Liver (tissue), 9 donors: ENCODE data around the gene DNAH17. TPM values are rescaled to one million over a fixed set of nuclear protein-coding genes. Genes with fewer than 3 reads are reported as not detected.
A peak's percentile ranks its signal among the peaks of the same experiment; 100 is the strongest.

ENCODE experiments used
- DNase-seq: peaks from one replicate; pipeline ENCODE4 v3.0.0-alpha.2; 2017; ENCODE audit warnings: low spot score
- H3K27ac ChIP-seq, 2 donors: one replicate each; pipeline ENCODE4 v1.7.0; 2013; ENCODE audit warnings: inconsistent platforms in 2 of 2, low read length in 2 of 2, control low read depth in 1 of 2, low read depth in 1 of 2, mild to moderate bottlenecking in 1 of 2
- H3K27me3 ChIP-seq, 4 donors: one replicate each; pipeline versions ENCODE4 v1.6.1 to v1.7.0; 2013; ENCODE audit warnings: low read length in 3 of 4, inconsistent platforms in 1 of 4, mild to moderate bottlenecking in 1 of 4, moderate library complexity in 1 of 4; ENCODE audit not compliant: control insufficient read depth in 4 of 4, insufficient read depth in 4 of 4
- H3K36me3 ChIP-seq, 4 donors: one replicate each; pipeline versions ENCODE4 v1.6.1 to v1.7.0; 2013; ENCODE audit warnings: low read length in 3 of 4, mild to moderate bottlenecking in 3 of 4, low read depth in 1 of 4, moderate library complexity in 1 of 4; ENCODE audit not compliant: control insufficient read depth in 4 of 4, insufficient read depth in 3 of 4
- H3K4me1 ChIP-seq, 4 donors: one replicate each; pipeline versions ENCODE4 v1.6.1 to v1.7.0; 2013; ENCODE audit warnings: low read length in 3 of 4, mild to moderate bottlenecking in 3 of 4, moderate library complexity in 1 of 4; ENCODE audit not compliant: control insufficient read depth in 4 of 4, insufficient read depth in 4 of 4
- H3K4me3 ChIP-seq, 3 donors: one replicate each; pipeline versions ENCODE4 v1.6.1 to v1.7.0; 2013; ENCODE audit warnings: low read length in 3 of 3, control low read depth in 1 of 3, low read depth in 1 of 3, mild to moderate bottlenecking in 1 of 3
- H3K9ac ChIP-seq, 2 donors: one replicate each; pipeline ENCODE4 v1.7.0; 2013; ENCODE audit warnings: low read length in 2 of 2, mild to moderate bottlenecking in 2 of 2, moderate library complexity in 2 of 2, control low read depth in 1 of 2, low read depth in 1 of 2
- H3K9me3 ChIP-seq, 4 donors: one replicate each; pipeline versions ENCODE4 v1.6.1 to v1.7.0; 2013; ENCODE audit warnings: low read length in 3 of 4; ENCODE audit not compliant: control insufficient read depth in 4 of 4
- FOXA1 ChIP-seq: IDR thresholded peaks from 2 replicates; pipeline ENCODE4 v1.6.1; 2016; ENCODE audit warnings: antibody characterized with exemption
- FOXA2 ChIP-seq: IDR thresholded peaks from 2 replicates; pipeline ENCODE4 v1.6.1; 2016; ENCODE audit warnings: antibody characterized with exemption
- GABPA ChIP-seq, 2 donors: IDR thresholded peaks in 1 of 2; conservative IDR thresholded peaks in 1 of 2; 2 replicates each; pipeline ENCODE4 v1.6.1; 2016; ENCODE audit warnings: antibody characterized with exemption in 2 of 2, mild to moderate bottlenecking in 1 of 2, moderate library complexity in 1 of 2
- HNF4A ChIP-seq, 2 donors: conservative IDR thresholded peaks; 2 replicates each; pipeline ENCODE4 v1.6.1; 2016; ENCODE audit warnings: antibody characterized with exemption in 2 of 2, mild to moderate bottlenecking in 2 of 2
- NR2F2 ChIP-seq: IDR thresholded peaks from 2 replicates; pipeline ENCODE4 v1.6.1; 2016; ENCODE audit warnings: antibody characterized with exemption
- RAD21 ChIP-seq, 2 donors: IDR thresholded peaks; 2 replicates each; pipeline ENCODE4 v1.6.1; 2016; ENCODE audit warnings: antibody characterized with exemption in 2 of 2, mild to moderate bottlenecking in 2 of 2
- SP1 ChIP-seq: IDR thresholded peaks from 2 replicates; pipeline ENCODE4 v1.6.1; 2018; ENCODE audit warnings: antibody characterized with exemption, mild to moderate bottlenecking
- WGBS: extraction: QIAGEN DNeasy Blood & Tissue Kit; methylation state at CpG from one replicate; pipeline ENCODE4 v1.1.7; 2013; 5-methylcytosine and 5-hydroxymethylcytosine counted together
- polyA plus RNA-seq, 2 donors: library from polyadenylated mRNA; stranded (reverse) in 1 of 2; unstranded in 1 of 2; fragments of 200-250 nt in 1 of 2; fragments of >200 nt in 1 of 2; fragmentation: Nextera tagmentation in 1 of 2; extraction: Ambion mirVana in 1 of 2; gene quantifications; one replicate each; pipeline versions ENCODE4 v1.2.1 to v1.2.3, GENCODE V29; 2013 to 2015
- total RNA-seq, 2 donors: library from RNA; depleted of rRNA; stranded (reverse); fragments of >200 nt; gene quantifications; one replicate each; pipeline ENCODE4 v1.2.3, GENCODE V29; 2014
- TF ChIP-seq, protein P1 (sequence below): IDR thresholded peaks from 2 replicates; pipeline ENCODE4 v1.6.1; 2016; ENCODE audit warnings: antibody characterized with exemption, mild to moderate bottlenecking
- TF ChIP-seq, protein P2 (sequence below): IDR thresholded peaks from 2 replicates; pipeline ENCODE4 v1.6.1; 2016; ENCODE audit warnings: antibody characterized with exemption
- TF ChIP-seq, protein P3 (sequence below): IDR thresholded peaks from 2 replicates; pipeline ENCODE4 v1.6.1; 2016; ENCODE audit warnings: antibody characterized with exemption
- donor health status: healthy.
- donor health status: healthy.
- donor health status: healthy.
- donor health status: healthy.
- donor health status: healthy.

Gene DNAH17
- total and polyA plus RNA-seq, 4 donors = 0.09 to 0.79 TPM; not detected in 2

DNA sequence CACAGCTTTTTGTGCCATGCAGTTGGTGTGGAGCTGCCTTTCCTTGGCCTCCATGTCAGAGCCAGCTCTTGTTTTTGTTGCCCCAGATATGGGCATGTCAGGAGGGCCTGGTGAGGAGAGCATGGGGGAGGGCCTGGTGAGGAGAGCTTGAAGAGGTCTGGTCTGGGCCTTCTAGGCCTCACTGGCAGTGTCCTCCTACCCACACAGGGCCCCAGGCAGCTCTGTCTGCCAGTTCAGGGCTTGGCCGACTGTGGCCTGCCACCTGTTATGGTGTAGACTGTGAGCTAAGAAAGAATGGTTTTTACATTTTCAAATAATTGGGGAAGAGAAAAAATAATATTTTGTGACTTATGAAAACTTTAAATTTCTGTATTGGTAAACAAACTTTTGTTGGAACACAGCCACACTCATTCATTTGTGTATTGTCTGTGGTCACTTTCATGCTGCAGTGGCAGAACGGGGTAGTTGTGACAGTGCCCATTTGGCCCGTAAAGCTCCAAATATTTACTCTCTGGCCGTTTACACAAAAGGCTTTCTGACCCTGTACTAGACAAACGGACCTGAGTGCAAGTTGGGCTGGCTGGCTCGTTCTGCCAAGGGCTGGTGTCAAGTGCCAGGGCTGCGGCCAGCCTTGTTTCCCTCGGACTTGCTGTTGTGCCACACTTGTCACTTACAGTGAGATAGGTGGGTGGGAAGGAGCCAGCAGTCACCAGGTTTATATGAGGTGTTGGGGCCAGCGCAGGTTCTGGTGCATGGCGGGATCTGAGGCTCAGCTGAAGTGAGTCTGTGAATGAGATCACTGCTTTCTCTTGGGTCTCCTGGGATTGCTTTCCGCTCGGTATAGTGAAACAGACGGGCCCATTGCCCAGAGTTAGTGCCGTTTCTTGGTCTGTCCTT lies 180.5 kb downstream of the DNAH17 start (continued):
- TF ChIP-seq, protein P1, sequence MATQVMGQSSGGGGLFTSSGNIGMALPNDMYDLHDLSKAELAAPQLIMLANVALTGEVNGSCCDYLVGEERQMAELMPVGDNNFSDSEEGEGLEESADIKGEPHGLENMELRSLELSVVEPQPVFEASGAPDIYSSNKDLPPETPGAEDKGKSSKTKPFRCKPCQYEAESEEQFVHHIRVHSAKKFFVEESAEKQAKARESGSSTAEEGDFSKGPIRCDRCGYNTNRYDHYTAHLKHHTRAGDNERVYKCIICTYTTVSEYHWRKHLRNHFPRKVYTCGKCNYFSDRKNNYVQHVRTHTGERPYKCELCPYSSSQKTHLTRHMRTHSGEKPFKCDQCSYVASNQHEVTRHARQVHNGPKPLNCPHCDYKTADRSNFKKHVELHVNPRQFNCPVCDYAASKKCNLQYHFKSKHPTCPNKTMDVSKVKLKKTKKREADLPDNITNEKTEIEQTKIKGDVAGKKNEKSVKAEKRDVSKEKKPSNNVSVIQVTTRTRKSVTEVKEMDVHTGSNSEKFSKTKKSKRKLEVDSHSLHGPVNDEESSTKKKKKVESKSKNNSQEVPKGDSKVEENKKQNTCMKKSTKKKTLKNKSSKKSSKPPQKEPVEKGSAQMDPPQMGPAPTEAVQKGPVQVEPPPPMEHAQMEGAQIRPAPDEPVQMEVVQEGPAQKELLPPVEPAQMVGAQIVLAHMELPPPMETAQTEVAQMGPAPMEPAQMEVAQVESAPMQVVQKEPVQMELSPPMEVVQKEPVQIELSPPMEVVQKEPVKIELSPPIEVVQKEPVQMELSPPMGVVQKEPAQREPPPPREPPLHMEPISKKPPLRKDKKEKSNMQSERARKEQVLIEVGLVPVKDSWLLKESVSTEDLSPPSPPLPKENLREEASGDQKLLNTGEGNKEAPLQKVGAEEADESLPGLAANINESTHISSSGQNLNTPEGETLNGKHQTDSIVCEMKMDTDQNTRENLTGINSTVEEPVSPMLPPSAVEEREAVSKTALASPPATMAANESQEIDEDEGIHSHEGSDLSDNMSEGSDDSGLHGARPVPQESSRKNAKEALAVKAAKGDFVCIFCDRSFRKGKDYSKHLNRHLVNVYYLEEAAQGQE = peak; percentile 64
- peak in 1 of 2 donors; percentile 23 for TF ChIP-seq RAD21 (IDR thresholded peaks at IDR 0.05)
- TF ChIP-seq, protein P2, sequence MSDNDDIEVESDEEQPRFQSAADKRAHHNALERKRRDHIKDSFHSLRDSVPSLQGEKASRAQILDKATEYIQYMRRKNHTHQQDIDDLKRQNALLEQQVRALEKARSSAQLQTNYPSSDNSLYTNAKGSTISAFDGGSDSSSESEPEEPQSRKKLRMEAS = no peak

DNA sequence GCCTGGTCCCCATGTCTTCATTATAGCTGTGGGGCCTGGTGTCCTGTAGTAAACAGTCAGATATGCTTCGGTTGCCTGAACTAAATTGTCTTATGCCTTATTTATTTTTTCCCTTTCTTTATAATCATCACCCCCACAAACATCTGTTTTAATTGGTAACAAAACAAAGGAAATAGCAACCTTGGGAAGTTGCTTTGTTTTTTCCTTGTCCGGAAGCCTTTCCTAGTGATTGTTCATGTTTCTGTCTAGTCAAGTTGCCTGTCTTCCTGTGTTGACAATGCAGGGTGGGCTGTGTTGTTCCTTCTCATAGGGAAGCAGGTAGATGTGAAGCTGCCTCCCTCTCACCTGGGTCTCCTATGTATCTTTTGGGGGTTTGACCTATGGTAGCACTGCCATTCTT lies 182.0 kb downstream of the DNAH17 start:
- Histone ChIP-seq H3K36me3 (peaks cover 12 to 23% (median 15%) of the 10 kb centered on the region in 4 donors), H3K27ac (peak overlapping the region in 1 of 2 donors; percentile 51), H3K27me3 (no peaks in the 10 kb centered on the region), H3K4me3 (no peak overlapping the region), H3K9me3 (no peaks in the 10 kb centered on the region), H3K4me1 (peaks cover 5 to 21% (median 16%) of the 10 kb centered on the region in 4 donors), H3K9ac (no peak overlapping the region)
- 90% methylated on average over 2 of the region's 2 CpGs for WGBS
- no peak for DNase-seq
- TF ChIP-seq FOXA1 = no peak
- TF ChIP-seq FOXA2 = no peak
- TF ChIP-seq, protein P2 = no peak
- TF ChIP-seq, protein P1 = no peak
- TF ChIP-seq GABPA (IDR thresholded peaks at IDR 0.05 in 1 of 2, conservative IDR thresholded peaks at IDR 0.05 in 1 of 2) = no peak
- TF ChIP-seq, protein P3, sequence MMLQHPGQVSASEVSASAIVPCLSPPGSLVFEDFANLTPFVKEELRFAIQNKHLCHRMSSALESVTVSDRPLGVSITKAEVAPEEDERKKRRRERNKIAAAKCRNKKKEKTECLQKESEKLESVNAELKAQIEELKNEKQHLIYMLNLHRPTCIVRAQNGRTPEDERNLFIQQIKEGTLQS = no peak
- no peak for TF ChIP-seq SP1
- TF ChIP-seq NR2F2 = no peak
- no peak for TF ChIP-seq HNF4A (conservative IDR thresholded peaks at IDR 0.05)
